GM11168 (cell line): ENCODE data around the gene DTHD1.

Source experiments
- in situ Hi-C: fragments of 300-500 bp; cut with MboI; formaldehyde crosslinking; loops from one replicate; pipeline ENCODE4 v1.12.0; 2022; ENCODE audit warnings: low sequenced_read_pairs; ENCODE audit not compliant: unreplicated experiment

The DTHD1 gene

GRCh38 chr4:36269101-36269500 is 12.3 kb upstream of the DTHD1 start:
- in situ Hi-C loops, result no loop called here

GRCh38 chr4:36269533-36270173 is 11.8 kb upstream of the DTHD1 start:
- in situ Hi-C loops, result no loop called here

GRCh38 chr4:36273276-36273675 is 8.1 kb upstream of the DTHD1 start:
- in situ Hi-C loops, result no loop called here

- in situ Hi-C loops, result no loop called here
Observed at GRCh38 chr4:36274158-36274557, 7.3 kb upstream of the DTHD1 start.

- in situ Hi-C loops, result no loop called here
Observed at GRCh38 chr4:36277533-36277932, 3.9 kb upstream of the DTHD1 start.

- in situ Hi-C loops, result no loop called here
Observed at GRCh38 chr4:36278789-36279188, 2.6 kb upstream of the DTHD1 start.

GRCh38 chr4:36280555-36280954 is 861 bp upstream of the DTHD1 start:
- in situ Hi-C loops, result no loop called here

- in situ Hi-C loops, result no loop called here
Observed at GRCh38 chr4:36282503-36283030, 1.2 kb downstream of the DTHD1 start.

- in situ Hi-C loops, result no loop called here
Observed at GRCh38 chr4:36283912-36284465, 2.6 kb downstream of the DTHD1 start.

GRCh38 chr4:36285784-36286480 is 4.5 kb downstream of the DTHD1 start:
- in situ Hi-C loops, result no loop called here

- in situ Hi-C loops, result no loop called here
Observed at GRCh38 chr4:36286481-36286871, 5.1 kb downstream of the DTHD1 start.

- in situ Hi-C loops, result no loop called here
Observed at GRCh38 chr4:36288731-36289426, 7.5 kb downstream of the DTHD1 start.

GRCh38 chr4:36290641-36291040 is 9.2 kb downstream of the DTHD1 start:
- in situ Hi-C loops, result no loop called here

- in situ Hi-C loops, result no loop called here
Observed at GRCh38 chr4:36292556-36293188, 11.3 kb downstream of the DTHD1 start.

- in situ Hi-C loops, result no loop called here
Observed at GRCh38 chr4:36301127-36301526, 19.7 kb downstream of the DTHD1 start.

- in situ Hi-C loops, result no loop called here
Observed at GRCh38 chr4:36303426-36304137, 22.2 kb downstream of the DTHD1 start.

GRCh38 chr4:36304138-36304681 is 22.8 kb downstream of the DTHD1 start:
- in situ Hi-C loops, result no loop called here

GRCh38 chr4:36308150-36308549 is 26.7 kb downstream of the DTHD1 start:
- in situ Hi-C loops, result no loop called here

GRCh38 chr4:36310216-36310615 is 28.8 kb downstream of the DTHD1 start:
- in situ Hi-C loops, result no loop called here

GRCh38 chr4:36310793-36311192 is 29.4 kb downstream of the DTHD1 start:
- in situ Hi-C loops, result no loop called here
